Measurements from ENCODE around the gene MRAP2.
"Not testable (repeated sequence)": the region's sequence is repeated elsewhere in the genome, so short reads cannot be mapped to it uniquely, and the experiment has no call there.

Gene MRAP2

DNA sequence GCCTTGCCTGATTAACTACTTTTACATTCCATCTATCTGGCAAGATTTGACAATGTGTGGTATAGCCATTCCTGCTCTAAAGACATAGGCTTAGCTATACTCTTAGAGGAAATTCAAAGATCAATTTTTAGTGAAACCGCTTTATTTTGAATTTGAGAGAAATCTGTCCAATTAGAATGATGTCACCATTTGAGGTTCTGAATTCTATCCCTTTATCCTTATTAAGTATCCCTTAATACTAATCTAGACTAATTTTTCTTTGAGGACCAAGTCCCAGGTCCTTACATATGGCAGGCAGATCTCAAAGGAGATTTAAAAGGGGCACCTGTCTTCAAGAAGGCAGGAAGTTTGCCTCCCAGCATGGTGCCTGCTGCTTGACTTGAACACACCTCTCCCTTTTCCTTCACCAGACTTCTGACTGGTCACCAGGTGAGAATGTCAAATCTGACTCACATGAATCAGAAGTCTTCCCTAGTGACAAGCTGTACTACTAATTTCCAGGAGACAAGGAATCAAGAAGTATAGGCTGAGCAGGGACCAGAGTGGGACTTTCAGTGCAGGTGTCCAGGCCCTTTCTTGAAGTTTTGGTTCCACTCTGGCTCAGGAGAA, 15.0 kb upstream of the MRAP2 start:
- TF ChIP-seq, protein P1, sequence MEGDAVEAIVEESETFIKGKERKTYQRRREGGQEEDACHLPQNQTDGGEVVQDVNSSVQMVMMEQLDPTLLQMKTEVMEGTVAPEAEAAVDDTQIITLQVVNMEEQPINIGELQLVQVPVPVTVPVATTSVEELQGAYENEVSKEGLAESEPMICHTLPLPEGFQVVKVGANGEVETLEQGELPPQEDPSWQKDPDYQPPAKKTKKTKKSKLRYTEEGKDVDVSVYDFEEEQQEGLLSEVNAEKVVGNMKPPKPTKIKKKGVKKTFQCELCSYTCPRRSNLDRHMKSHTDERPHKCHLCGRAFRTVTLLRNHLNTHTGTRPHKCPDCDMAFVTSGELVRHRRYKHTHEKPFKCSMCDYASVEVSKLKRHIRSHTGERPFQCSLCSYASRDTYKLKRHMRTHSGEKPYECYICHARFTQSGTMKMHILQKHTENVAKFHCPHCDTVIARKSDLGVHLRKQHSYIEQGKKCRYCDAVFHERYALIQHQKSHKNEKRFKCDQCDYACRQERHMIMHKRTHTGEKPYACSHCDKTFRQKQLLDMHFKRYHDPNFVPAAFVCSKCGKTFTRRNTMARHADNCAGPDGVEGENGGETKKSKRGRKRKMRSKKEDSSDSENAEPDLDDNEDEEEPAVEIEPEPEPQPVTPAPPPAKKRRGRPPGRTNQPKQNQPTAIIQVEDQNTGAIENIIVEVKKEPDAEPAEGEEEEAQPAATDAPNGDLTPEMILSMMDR (IDR thresholded peaks at IDR 0.05; ENCODE audit: extremely low read depth, missing control alignments) = no peak
- no peak for DNase-seq (ENCODE audit: low spot score)

DNA sequence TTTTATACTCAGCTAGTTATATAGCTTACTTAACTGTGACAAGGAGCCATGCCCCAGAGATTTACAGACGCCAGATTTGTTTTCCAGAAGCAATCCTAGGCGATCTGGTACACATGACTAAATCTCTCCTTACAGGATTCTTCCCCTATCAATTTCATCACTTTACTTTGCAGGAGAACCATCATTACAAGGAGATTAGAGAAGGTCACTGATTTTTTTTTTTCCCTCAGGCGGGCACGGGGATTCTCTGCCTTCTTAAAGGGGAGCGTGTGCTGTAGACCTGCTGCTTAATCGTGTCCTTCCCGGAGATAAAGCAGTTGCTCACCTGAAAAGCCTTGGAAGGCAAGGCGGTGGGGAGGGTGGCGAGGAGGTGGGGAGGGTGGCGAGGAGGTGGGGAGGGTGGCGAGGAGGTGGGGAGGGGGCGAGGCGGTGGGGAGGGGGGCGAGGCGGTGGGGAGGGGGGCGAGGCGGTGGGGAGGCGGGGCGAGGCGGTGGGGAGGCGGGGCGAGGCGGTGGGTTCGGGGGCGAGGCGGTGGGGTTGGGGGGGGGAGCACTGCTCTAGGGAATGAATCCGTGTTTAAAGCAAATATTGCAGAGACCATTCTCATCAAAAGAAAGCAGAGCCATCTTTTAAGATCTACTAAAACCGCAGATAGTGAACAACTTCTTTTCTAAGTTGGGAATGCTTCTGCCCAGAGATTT, 14.3 kb upstream of the MRAP2 start:
- TF ChIP-seq, protein P1 (IDR thresholded peaks at IDR 0.05; ENCODE audit: extremely low read depth, missing control alignments) = no peak
- DNase-seq (ENCODE audit: low spot score) = no peak

DNA sequence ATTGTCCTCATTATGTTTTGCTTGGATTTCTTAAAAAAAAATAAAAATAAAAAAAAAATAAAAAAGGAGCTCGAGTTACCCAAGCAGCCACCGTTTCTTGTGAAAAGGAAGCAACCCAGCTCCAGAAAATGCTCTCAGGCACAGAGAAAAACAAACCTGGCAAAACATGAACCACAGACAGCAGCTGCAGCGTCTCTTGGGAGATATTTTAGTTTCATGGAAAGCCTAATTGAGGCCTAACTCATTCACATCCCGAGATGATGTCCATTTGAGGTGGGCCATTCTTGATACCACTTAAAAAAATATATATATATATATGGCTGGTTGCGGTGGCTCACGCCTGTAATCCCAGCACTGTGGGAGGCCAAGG, 13.7 kb upstream of the MRAP2 start:
- no peak for DNase-seq (ENCODE audit: low spot score)
- TF ChIP-seq, protein P1 (IDR thresholded peaks at IDR 0.05; ENCODE audit: extremely low read depth, missing control alignments) = no peak

DNA sequence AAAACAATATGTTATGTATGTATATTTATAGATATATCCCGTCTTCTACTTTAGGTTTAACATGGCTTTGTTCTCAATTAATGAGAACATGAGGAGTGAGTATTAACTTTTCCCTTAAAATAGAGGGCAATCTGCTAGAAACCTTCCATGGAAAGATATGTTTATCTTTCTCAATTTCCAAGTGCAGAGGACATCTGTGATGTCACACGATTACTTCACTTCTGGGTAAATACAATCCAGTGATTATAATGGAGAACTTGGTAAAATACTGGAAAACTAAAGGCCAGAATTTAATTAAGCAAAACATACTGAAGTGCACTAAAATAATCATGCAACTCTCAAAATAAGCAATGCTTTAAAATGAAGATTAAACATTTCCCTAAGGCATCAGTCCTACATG, 11.9 kb upstream of the MRAP2 start:
- TF ChIP-seq, protein P1 (IDR thresholded peaks at IDR 0.05; ENCODE audit: extremely low read depth, missing control alignments) = no peak

DNA sequence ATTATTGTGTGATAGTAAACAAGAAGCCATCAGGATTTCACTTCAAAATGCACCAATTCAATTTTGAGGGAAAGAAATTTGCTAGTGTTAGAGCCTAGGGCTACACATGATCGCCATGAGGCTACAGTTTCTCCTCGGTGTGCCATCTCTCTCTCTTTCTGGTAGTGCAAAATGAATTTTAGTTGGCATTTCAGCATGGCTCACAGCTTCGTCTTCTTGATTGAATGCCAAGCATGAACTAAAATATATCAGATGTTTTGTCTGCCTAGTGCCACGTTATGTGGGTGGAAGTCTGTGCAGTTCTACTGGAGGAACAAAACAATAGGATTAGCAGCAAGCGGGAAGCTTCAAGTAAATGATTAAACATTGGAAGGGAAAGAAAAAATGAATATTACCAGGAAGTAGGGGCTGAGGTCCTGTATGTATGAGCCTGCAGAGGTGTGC, 6.8 kb upstream of the MRAP2 start:
- DNase-seq (ENCODE audit: low spot score) = no peak
- TF ChIP-seq, protein P1 (IDR thresholded peaks at IDR 0.05; ENCODE audit: extremely low read depth, missing control alignments) = no peak

More for the DNA sequence above, 11.9 kb upstream of the MRAP2 start:
- no peak for DNase-seq (ENCODE audit: low spot score)

DNA sequence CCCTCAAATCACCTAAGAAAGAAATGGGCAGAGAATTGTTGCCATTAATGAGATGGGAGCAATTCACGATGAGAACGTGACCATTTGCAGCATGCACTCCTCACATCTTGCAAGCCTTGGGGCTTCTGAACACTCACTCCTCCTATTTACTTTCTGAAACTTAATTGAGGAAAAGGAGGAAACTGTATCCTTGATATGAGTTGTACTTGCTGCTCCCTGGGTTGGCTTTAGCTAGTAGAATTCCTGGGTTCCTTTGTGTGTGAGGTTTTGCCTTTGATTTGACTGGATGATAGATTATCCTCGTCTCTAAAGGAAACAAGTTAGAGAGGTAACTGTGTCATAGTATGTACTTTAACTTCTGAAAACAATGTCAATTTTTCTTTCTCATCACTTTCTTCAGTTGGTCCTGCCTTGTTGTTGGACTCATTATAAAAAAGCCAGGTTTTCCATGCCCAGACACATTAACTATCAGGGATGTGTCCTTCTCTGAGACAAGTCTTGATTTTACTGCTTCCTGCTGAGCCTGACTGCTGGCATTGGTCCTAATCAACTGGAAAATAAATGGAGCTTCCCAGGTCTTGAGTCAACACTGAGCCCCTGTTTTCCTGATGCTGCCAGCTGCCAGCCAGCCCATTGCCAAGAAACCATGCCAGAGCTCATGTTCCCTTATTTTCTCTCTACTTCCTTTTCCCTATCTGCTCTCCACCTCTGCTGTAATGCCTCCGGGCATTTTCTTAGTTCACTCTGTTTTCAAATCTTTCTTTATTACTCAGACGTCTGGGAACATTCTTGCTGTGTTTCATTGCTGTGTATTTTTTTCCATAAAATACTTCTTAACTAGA, 6.0 kb upstream of the MRAP2 start:
- no peak for DNase-seq (ENCODE audit: low spot score)
- TF ChIP-seq, protein P1 (IDR thresholded peaks at IDR 0.05; ENCODE audit: extremely low read depth, missing control alignments) = no peak

DNA sequence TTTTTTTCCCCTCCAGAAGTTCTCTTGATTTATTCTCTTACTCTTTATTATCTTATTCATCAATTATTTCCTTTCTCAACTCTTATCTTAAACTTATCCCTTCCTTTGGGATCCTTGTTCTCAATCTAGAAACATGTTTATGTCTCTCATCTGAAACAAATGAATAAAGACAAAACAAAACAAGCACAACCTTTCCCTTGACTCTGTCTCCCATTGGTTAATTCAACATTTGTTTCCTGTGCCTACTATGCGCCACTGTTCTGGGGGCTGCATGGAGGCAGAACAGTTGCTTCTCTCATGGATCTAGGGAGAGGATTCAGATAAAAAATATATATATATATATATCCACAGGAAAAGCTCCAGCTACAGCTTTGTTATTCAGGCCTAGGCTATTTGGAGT, 5.2 kb upstream of the MRAP2 start:
- DNase-seq (ENCODE audit: low spot score) = no peak
- TF ChIP-seq, protein P1 (IDR thresholded peaks at IDR 0.05; ENCODE audit: extremely low read depth, missing control alignments) = no peak

DNA sequence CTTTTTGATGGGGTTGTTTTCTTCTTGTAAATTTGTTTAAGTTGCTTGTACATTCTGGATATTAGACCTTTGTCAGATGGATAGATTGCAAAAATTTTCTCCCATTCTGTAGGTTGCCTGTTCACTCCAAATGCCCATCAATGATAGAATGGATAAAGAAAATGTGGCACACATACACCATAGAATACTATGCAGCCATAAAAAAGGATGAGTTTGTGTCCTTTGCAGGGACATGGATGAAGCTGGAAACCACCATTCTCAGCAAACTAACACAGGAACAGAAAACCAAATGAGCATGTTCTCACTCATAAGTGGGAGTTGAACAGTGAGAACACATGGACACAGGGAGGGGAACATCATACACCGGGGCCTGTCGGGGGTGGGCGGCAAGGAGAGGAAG, 1.6 kb upstream of the MRAP2 start:
- DNase-seq (ENCODE audit: low spot score) = not testable (repeated sequence)

All from GM20000 (cell line).